H9 (cell line): ENCODE measurements around the gene GPS1. TPM values are rescaled to one million over a fixed set of nuclear protein-coding genes. Genes with fewer than 3 reads are reported as not detected.

Experiments
- DNase-seq: peaks from one replicate; pipeline ENCODE4 v3.0.0-alpha.2; 2017
- H2AFZ ChIP-seq: one replicate; pipeline ENCODE4 v1.6.1; 2013; ENCODE audit warnings: mild to moderate bottlenecking, low read length, control low read depth, moderate library complexity
- H2AK5ac ChIP-seq: 2 replicates; pipeline ENCODE4 v1.6.1; 2013; ENCODE audit warnings: low read length, control low read depth, mixed read lengths; ENCODE audit not compliant: insufficient read length
- H2BK120ac ChIP-seq: one replicate; pipeline ENCODE4 v1.6.1; 2013; ENCODE audit warnings: low read depth, mild to moderate bottlenecking, low read length, control low read depth, inconsistent platforms; ENCODE audit not compliant: poor library complexity, severe bottlenecking
- H2BK12ac ChIP-seq: 2 replicates; pipeline ENCODE4 v1.6.1; 2013; ENCODE audit warnings: low read length, control low read depth, mixed read lengths, low read depth; ENCODE audit not compliant: insufficient read length
- H2BK15ac ChIP-seq: 2 replicates; pipeline ENCODE4 v1.6.1; 2013; ENCODE audit warnings: low read depth, low read length, control low read depth
- H2BK20ac ChIP-seq: one replicate; pipeline ENCODE4 v1.6.1; 2013; ENCODE audit warnings: low read depth, mild to moderate bottlenecking, low read length, control low read depth, inconsistent platforms; ENCODE audit not compliant: poor library complexity, severe bottlenecking
- H2BK5ac ChIP-seq: 2 replicates; pipeline ENCODE4 v1.6.1; 2013; ENCODE audit warnings: low read length, control low read depth, mixed read lengths; ENCODE audit not compliant: insufficient read length
- H3K14ac ChIP-seq: 2 replicates; pipeline ENCODE4 v1.6.1; 2013; ENCODE audit warnings: low read length, control low read depth; ENCODE audit not compliant: insufficient read depth
- H3K18ac ChIP-seq: 2 replicates; pipeline ENCODE4 v1.6.1; 2013; ENCODE audit warnings: low read depth, mild to moderate bottlenecking, mixed read lengths, low read length, control low read depth; ENCODE audit not compliant: insufficient read length
- H3K23ac ChIP-seq: 2 replicates; pipeline ENCODE4 v1.6.1; 2013; ENCODE audit warnings: low read length, control low read depth, mixed read lengths, low read depth; ENCODE audit not compliant: insufficient read length
- H3K23me2 ChIP-seq: 2 replicates; pipeline ENCODE4 v1.6.1; 2013; ENCODE audit warnings: low read depth, mild to moderate bottlenecking, mixed read lengths, low read length, control low read depth; ENCODE audit not compliant: insufficient read length, poor library complexity, severe bottlenecking
- H3K27ac ChIP-seq: 2 replicates; pipeline ENCODE4 v1.5.1; 2013; ENCODE audit warnings: low read length, control low read depth, mixed read lengths, low read depth; ENCODE audit not compliant: insufficient read length
- H3K27me3 ChIP-seq: 2 replicates; pipeline ENCODE4 v1.6.1; 2013; ENCODE audit warnings: low read length, control low read depth, inconsistent platforms; ENCODE audit not compliant: insufficient read depth
- H3K4ac ChIP-seq: 2 replicates; pipeline ENCODE4 v1.6.1; 2013; ENCODE audit warnings: low read depth, mild to moderate bottlenecking, control low read depth, inconsistent platforms, low read length, moderate library complexity
- H3K4me1 ChIP-seq: 2 replicates; pipeline ENCODE4 v1.6.1; 2013; ENCODE audit warnings: low read length, control low read depth, inconsistent platforms; ENCODE audit not compliant: insufficient read depth
- H3K4me2 ChIP-seq: 2 replicates; pipeline ENCODE4 v1.6.1; 2013; ENCODE audit warnings: low read length, control low read depth, mixed read lengths; ENCODE audit not compliant: insufficient read length, insufficient read depth
- H3K56ac ChIP-seq: 2 replicates; pipeline ENCODE4 v1.6.1; 2013; ENCODE audit warnings: low read depth, mild to moderate bottlenecking, mixed read lengths, low read length, control low read depth; ENCODE audit not compliant: insufficient read length
- H3K79me1 ChIP-seq: 2 replicates; pipeline ENCODE4 v1.6.1; 2013; ENCODE audit warnings: low read depth, mild to moderate bottlenecking, moderate library complexity, low read length, control low read depth, inconsistent platforms; ENCODE audit not compliant: insufficient read depth, poor library complexity, severe bottlenecking
- H3K79me2 ChIP-seq: 2 replicates; pipeline ENCODE4 v1.6.1; 2013; ENCODE audit warnings: low read length, control low read depth, inconsistent platforms; ENCODE audit not compliant: insufficient read depth
- H3K9ac ChIP-seq: 2 replicates; pipeline ENCODE4 v1.6.1; 2013; ENCODE audit warnings: low read length, control low read depth, mixed read lengths; ENCODE audit not compliant: insufficient read length; ENCODE audit errors: extremely low read depth
- H3K9me3 ChIP-seq: one replicate; pipeline ENCODE4 v1.6.1; 2013; ENCODE audit warnings: low read depth, low read length, inconsistent platforms; ENCODE audit not compliant: control insufficient read depth
- H3T11ph ChIP-seq: one replicate; pipeline ENCODE4 v1.6.1; 2013; ENCODE audit warnings: mild to moderate bottlenecking, low read length, control low read depth, inconsistent platforms
- H4K20me1 ChIP-seq: one replicate; pipeline ENCODE4 v1.6.1; 2013; ENCODE audit not compliant: control insufficient read depth, insufficient read length, insufficient read depth
- H4K5ac ChIP-seq: 2 replicates; pipeline ENCODE4 v1.6.1; 2013; ENCODE audit warnings: low read depth, mild to moderate bottlenecking, mixed read lengths, low read length, control low read depth; ENCODE audit not compliant: insufficient read length
- H4K8ac ChIP-seq: replicated peaks from 2 replicates; pipeline ENCODE4 v1.6.1; 2013; ENCODE audit warnings: low read length, control low read depth, mixed read lengths, low read depth; ENCODE audit not compliant: insufficient read length
- H4K91ac ChIP-seq: 2 replicates; pipeline ENCODE4 v1.6.1; 2013; ENCODE audit warnings: low read depth, mild to moderate bottlenecking, moderate library complexity, mixed read lengths, low read length, control low read depth; ENCODE audit not compliant: insufficient read length
- H3K27ac Mint-ChIP-seq, 3 experiments: 2 replicates in 2 of 3; 3 replicates in 1 of 3; pipeline ENCODE4 v1.8.0; 2020 to 2021; ENCODE audit warnings: mixed read lengths in 3 of 3, mild to moderate bottlenecking in 1 of 3, moderate library complexity in 1 of 3
- H3K27me3 Mint-ChIP-seq: 2 replicates; pipeline ENCODE4 v1.8.0; 2021; ENCODE audit warnings: low read depth, mild to moderate bottlenecking, moderate library complexity, mixed read lengths
- H3K36me3 Mint-ChIP-seq, 3 experiments: 2 replicates in 2 of 3; 3 replicates in 1 of 3; pipeline ENCODE4 v1.8.0; 2020 to 2021; ENCODE audit warnings: low read depth in 3 of 3, mixed read lengths in 3 of 3; ENCODE audit not compliant: insufficient read depth in 1 of 3
- H3K4me1 Mint-ChIP-seq, 2 experiments: 2 replicates each; pipeline ENCODE4 v1.8.0; 2020; ENCODE audit warnings: mixed read lengths in 2 of 2
- H3K4me3 Mint-ChIP-seq, 2 experiments: 2 replicates in 1 of 2; 3 replicates in 1 of 2; pipeline ENCODE4 v1.8.0; 2020 to 2021; ENCODE audit warnings: mild to moderate bottlenecking in 2 of 2, mixed read lengths in 2 of 2, moderate library complexity in 1 of 2
- H3K9me3 Mint-ChIP-seq, 2 experiments: 2 replicates in 1 of 2; 3 replicates in 1 of 2; pipeline ENCODE4 v1.8.0; 2020; ENCODE audit warnings: mild to moderate bottlenecking in 2 of 2, mixed read lengths in 2 of 2, moderate library complexity in 1 of 2
- WGBS: extraction: QIAGEN DNeasy Blood & Tissue Kit; methylation state at CpG from one replicate; pipeline ENCODE4 v1.1.7; 2013; ENCODE audit warnings: missing lambda C conversion rate, low lambda C conversion rate, mixed read lengths; ENCODE audit not compliant: insufficient read length; ENCODE audit errors: extremely low coverage; 5-methylcytosine and 5-hydroxymethylcytosine counted together
- total RNA-seq: library from RNA; stranded (reverse); gene quantifications from 2 replicates; pipeline ENCODE4 v1.2.1, GENCODE V29; 2021
- TF ChIP-seq, protein P1 (sequence below): fragments of 200-600 bp; sonication (generic); conservative IDR thresholded peaks from 3 replicates; pipeline ENCODE4 v1.8.0; 2021; ENCODE audit warnings: antibody characterized with exemption, mild to moderate bottlenecking

Gene GPS1
- total RNA-seq, 1 experiment from 2014 or later, result 164 TPM

DNA sequence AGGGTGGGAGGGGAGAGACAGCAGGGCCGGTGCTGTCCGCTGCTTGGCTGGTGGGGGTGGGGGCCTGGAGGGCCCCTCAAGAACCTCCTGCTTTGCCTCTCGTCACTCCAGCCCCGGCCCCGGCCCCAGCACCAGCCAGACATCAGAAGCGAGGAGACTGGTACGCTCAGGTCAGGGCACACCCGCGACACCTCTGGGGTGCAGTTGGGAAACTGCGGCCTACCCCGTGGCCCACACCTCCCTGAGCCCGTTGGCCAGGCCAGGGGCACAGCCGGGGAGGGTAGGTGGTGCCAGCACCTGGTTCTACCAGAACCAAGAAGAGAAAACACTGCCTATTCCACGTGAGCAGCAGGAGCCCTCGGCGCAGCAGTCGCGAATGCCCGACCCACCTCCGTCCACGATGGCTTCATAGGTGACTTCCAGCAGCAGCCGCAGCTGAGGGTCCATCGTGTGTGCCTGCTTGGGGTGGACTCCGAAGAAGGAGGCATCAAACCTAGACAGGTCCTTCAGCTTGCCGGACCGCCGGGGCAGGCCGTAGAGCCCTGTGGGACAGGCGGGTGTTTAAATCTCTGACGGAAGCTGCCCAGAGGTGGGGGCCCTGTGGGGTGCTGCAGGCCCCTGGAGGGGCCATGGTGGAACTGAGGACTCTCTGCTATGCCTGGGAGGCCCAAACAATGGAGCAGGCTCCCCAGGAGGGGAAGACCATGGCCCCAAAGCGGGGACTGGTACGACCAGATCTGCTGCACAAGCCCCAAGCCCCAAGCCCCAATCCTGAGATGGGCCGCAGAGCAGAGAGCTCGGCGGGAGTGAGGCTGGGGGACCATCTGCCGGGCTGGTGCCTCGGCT is 43.5 kb downstream of the GPS1 start:
- Histone ChIP-seq H2BK15ac (no peak overlapping the region), H3K27ac (no peak overlapping the region), H3K27me3 (no peaks in the 10 kb centered on the region), H2BK12ac (no peak overlapping the region), H2AFZ (no peak overlapping the region), H3K23ac (no peak overlapping the region), H3K4me1 (no peaks in the 10 kb centered on the region), H4K8ac (no peak overlapping the region), H2BK5ac (no peak overlapping the region), H3K23me2 (peaks cover 14% of the 10 kb centered on the region), H3K14ac (no peak overlapping the region), H3T11ph (no peak overlapping the region), H3K9ac (no peak overlapping the region), H4K20me1 (no peaks in the 10 kb centered on the region), H3K9me3 (no peaks in the 10 kb centered on the region), H4K91ac (no peak overlapping the region), H3K4me2 (no peak overlapping the region), H2BK120ac (no peak overlapping the region), H4K5ac (no peak overlapping the region), H2BK20ac (no peak overlapping the region), H3K56ac (no peak overlapping the region), H2AK5ac (no peak overlapping the region), H3K18ac (no peak overlapping the region), H3K4ac (no peak overlapping the region), H3K79me1 (peaks cover 13% of the 10 kb centered on the region), H3K79me2 (peaks cover 20% of the 10 kb centered on the region; the same call in 1 of the 2 replicates)
- H3K27me3 Mint-ChIP-seq, result no peaks in the 10 kb centered on the region
- WGBS, result no CpG with 5 or more reads among the region's 37 CpGs
- no peak for DNase-seq
- TF ChIP-seq, protein P1, sequence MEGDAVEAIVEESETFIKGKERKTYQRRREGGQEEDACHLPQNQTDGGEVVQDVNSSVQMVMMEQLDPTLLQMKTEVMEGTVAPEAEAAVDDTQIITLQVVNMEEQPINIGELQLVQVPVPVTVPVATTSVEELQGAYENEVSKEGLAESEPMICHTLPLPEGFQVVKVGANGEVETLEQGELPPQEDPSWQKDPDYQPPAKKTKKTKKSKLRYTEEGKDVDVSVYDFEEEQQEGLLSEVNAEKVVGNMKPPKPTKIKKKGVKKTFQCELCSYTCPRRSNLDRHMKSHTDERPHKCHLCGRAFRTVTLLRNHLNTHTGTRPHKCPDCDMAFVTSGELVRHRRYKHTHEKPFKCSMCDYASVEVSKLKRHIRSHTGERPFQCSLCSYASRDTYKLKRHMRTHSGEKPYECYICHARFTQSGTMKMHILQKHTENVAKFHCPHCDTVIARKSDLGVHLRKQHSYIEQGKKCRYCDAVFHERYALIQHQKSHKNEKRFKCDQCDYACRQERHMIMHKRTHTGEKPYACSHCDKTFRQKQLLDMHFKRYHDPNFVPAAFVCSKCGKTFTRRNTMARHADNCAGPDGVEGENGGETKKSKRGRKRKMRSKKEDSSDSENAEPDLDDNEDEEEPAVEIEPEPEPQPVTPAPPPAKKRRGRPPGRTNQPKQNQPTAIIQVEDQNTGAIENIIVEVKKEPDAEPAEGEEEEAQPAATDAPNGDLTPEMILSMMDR, result no peak
- H3K9me3 Mint-ChIP-seq, result no peaks in the 10 kb centered on the region
- peaks cover 7 to 20% of the 10 kb centered on the region in 2 experiments for H3K4me1 Mint-ChIP-seq
- peak overlapping the region; percentile 74 to 82 for H3K4me3 Mint-ChIP-seq
- H3K27ac Mint-ChIP-seq, result no peak overlapping the region
- peaks cover 16 to 46% (median 44%) of the 10 kb centered on the region in 3 experiments; a peak in 6 of 7 replicates for H3K36me3 Mint-ChIP-seq
